Measurements from ENCODE around the gene ADAMTS18.

ADAMTS18 gene

GRCh38 chr16:77437859-77438258 lies 3.0 kb upstream of the ADAMTS18 start:
- no peak for DNase-seq (ENCODE audit: low read depth)

DNA sequence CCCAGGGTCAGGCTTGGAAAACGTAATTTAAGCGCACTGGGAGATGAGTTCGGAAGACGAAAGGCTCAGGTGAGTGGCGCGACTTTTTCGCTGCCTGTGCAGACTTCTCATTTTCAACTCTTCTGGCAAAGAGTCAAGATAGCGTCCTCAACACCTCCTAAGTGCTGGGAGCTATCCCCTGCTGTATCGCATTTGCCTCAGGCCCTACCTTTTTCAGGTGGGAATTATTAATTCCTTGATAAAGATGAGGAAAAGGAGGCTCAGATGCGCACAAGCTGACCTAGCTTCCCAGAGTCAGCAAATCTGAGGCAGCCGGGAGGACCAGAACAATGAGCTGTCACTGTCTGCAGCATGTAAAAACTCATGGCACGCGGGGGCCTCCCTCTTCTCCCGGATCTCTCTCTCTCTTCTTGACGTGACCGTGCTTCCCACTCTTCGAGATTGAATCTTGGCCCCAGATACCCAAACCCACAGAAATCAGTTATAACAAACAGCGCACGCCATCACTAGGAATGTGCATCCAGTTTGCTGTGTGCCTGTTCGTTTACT lies 512 bp upstream of the ADAMTS18 start:
- no peak for DNase-seq (ENCODE audit: low read depth)

- DNase-seq (ENCODE audit: low read depth): no peak
Observed at GRCh38 chr16:77434022-77434529, 758 bp downstream of the ADAMTS18 start.

DNA sequence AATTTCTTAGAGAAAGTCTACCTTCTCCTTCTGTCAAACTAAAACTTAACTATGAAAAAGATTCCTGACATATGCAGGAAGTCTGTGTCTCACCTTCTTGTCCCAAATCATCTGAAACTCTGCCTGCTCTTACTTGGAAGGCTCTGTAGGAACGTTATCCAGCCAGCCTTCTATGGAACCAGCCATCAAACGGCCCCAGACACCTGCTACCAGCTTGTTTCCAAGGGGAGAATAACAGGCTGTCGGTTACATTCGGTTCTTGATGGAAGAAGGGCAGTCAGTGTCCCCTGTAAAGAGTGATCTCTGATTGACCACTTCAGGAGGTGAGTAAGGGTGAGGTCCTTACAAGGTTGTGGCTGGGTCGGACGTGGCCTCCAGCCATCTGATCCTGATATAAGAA lies 1.7 kb downstream of the ADAMTS18 start:
- no peak for DNase-seq (ENCODE audit: low read depth)

DNA sequence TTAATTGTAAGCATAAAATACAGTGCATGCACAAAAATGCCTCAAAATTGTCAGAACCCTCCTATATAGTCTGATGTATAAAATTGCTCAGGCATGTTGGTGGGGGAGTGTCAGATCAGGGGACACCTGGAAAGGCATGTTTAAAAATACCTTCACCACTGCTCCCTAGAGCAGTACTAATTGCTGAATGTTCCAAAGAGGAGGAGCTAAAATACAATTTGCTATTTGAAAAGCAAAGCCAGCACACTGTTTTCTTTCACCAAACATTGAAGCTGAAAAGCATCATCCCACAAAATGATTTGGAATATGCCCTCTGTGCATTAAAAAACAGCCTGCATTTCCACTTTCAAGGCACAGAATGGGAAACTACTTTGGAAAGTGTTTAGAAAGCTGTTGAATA lies 2.6 kb downstream of the ADAMTS18 start:
- no peak for DNase-seq (ENCODE audit: low read depth)

- no peak for DNase-seq (ENCODE audit: low read depth)
Observed at GRCh38 chr16:77430787-77431585, 3.8 kb downstream of the ADAMTS18 start.

DNA sequence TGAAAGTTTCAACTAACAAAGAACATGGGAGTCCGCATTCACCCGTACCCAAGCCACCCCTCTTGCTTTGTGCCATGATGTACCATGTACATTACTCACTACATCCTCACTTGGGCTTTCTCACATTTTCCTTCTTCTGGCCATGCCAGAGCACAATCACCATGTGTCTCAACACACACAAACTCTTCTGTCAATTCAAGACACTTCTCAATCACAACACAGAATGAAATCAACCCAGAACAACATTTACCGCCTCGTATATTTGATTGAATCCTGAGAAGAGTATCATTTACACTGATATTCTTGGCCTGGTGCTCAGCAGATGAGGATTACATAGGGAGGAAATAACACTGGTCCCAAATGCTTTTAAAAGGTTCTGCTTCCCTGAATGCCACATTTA lies 4.5 kb downstream of the ADAMTS18 start:
- no peak for DNase-seq (ENCODE audit: low read depth)

- DNase-seq (ENCODE audit: low read depth): no peak
Observed at GRCh38 chr16:77424871-77425604, 9.8 kb downstream of the ADAMTS18 start.

- DNase-seq (ENCODE audit: low read depth): no peak
Observed at GRCh38 chr16:77422196-77422784, 12.5 kb downstream of the ADAMTS18 start.

- no peak for DNase-seq (ENCODE audit: low read depth)
Observed at GRCh38 chr16:77416939-77417480, 17.8 kb downstream of the ADAMTS18 start.

- no peak for DNase-seq (ENCODE audit: low read depth)
Observed at GRCh38 chr16:77414752-77415231, 20.0 kb downstream of the ADAMTS18 start.

DNA sequence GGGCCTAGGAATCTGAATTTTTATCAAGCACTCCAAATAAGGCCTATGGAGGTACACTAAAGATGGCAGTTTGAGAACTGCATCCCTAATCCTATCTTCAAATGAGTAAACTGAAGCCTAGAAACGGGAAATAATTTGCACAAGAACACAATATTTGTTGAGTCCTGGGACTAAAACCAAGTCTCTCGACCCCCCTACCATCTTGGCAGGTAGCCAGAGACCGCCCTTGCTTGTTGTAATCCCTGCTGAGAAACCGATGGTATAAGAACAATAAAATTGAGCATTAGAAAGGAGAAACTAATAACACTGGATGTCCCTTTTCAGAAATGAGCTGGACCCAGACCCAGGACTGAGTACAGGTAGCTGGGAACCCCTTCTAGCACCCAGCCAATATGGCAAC lies 24.4 kb downstream of the ADAMTS18 start:
- no peak for DNase-seq (ENCODE audit: low read depth)

GRCh38 chr16:77409311-77409710 lies 25.5 kb downstream of the ADAMTS18 start:
- no peak for DNase-seq (ENCODE audit: low read depth)

DNA sequence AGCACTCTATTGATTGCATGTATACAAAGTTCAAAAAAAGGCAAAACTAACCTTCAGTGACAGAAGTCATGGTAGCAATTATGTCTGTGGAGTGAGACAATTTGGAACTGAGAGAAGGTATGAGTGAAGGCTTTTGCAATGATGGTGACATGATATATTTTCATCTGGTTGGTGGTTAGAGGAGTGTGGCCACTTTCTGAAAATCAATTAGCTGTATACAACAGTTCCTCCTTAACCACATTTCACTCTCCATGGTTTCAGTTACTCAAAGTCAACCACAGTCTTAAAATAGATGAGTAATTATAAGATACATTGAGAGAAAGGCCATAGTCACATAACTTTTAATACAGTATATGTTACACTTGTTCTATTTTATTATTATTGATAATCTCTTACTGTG lies 26.2 kb downstream of the ADAMTS18 start:
- no peak for DNase-seq (ENCODE audit: low read depth)

DNA sequence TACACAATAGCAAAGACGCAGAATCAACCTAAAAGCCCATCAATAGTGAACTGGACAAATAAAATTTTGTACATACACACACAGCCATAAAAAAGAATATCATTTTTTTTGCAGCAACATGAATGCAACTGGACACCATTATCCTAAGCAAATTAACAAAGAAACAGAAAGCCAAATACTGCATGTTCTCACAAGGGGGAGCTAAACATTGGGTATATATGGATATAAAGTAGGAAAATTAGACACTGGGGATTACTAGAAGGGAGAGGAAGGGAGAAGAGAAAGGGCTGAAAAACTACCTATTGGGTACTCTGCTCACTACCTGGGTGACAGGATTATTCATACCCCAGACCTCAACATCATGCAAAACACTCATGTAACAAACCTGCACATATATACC lies 28.2 kb downstream of the ADAMTS18 start:
- DNase-seq (ENCODE audit: low read depth): no peak

DNA sequence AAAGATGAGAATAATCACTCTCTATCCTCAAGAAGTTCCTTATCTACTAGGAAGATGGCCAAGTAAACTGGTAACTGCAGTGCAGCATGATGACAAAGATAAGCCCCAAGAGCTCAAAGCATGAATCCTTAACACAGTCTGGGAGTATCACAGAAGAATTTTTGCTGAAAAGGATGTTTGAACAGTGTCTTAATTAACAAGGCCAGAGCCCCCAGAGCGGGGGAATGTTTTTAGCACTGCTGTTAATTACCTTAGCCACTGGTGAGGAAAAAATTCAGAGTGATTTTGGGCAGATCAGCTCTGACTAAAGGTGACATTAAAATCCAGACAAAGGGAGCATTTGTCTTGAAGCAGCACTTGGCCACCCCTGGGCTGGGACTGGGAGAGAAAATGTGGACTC lies 30.1 kb downstream of the ADAMTS18 start:
- no peak for DNase-seq (ENCODE audit: low read depth)

- no peak for DNase-seq (ENCODE audit: low read depth)
Observed at GRCh38 chr16:77403732-77404131, 31.1 kb downstream of the ADAMTS18 start.

- no peak for DNase-seq (ENCODE audit: low read depth)
Observed at GRCh38 chr16:77402672-77403071, 32.2 kb downstream of the ADAMTS18 start.

- no peak for DNase-seq (ENCODE audit: low read depth)
Observed at GRCh38 chr16:77402118-77402517, 32.7 kb downstream of the ADAMTS18 start.

- DNase-seq (ENCODE audit: low read depth): no peak
Observed at GRCh38 chr16:77399546-77399945, 35.3 kb downstream of the ADAMTS18 start.

GRCh38 chr16:77399066-77399465 lies 35.8 kb downstream of the ADAMTS18 start:
- DNase-seq (ENCODE audit: low read depth): no peak

- no peak for DNase-seq (ENCODE audit: low read depth)
Observed at GRCh38 chr16:77398495-77398894, 36.3 kb downstream of the ADAMTS18 start.
